Activated naive CD4-positive, alpha-beta T cell treated with anti-CD3 and anti-CD28 coated beads for 36 hours (primary cell): Measurements from ENCODE around the gene ALKBH6. TPM values are rescaled to one million over a fixed set of nuclear protein-coding genes. Genes with fewer than 3 reads are reported as not detected.

ENCODE experiments used
- CTCF ChIA-PET: fragments of 350-600 bp; sonication (Branson Sonifier 250); formaldehyde crosslinking; loops from one replicate; lab custom pipeline; 2021; ENCODE audit warnings: antibody characterized with exemption; lab: Charles Lee
- DNase-seq: peaks from one replicate; pipeline ENCODE4 v3.0.0-alpha.2; 2020
- H3K27ac Mint-ChIP-seq: one replicate; pipeline ENCODE4 v1.8.0; 2021; ENCODE audit warnings: mild to moderate bottlenecking, mixed read lengths
- H3K27me3 Mint-ChIP-seq: one replicate; pipeline ENCODE4 v1.8.0; 2021; ENCODE audit warnings: low read depth, mixed read lengths
- H3K36me3 Mint-ChIP-seq: one replicate; pipeline ENCODE4 v1.8.0; 2021; ENCODE audit warnings: low read depth, mixed read lengths
- H3K4me1 Mint-ChIP-seq: one replicate; pipeline ENCODE4 v1.8.0; 2021; ENCODE audit warnings: low read depth, mixed read lengths
- H3K4me3 Mint-ChIP-seq: one replicate; pipeline ENCODE4 v1.8.0; 2021; ENCODE audit warnings: mild to moderate bottlenecking, moderate library complexity, mixed read lengths
- H3K9me3 Mint-ChIP-seq: one replicate; pipeline ENCODE4 v1.8.0; 2021; ENCODE audit warnings: mixed read lengths
- intact Hi-C: fragments of 100-400 bp; cut with micrococcal nuclease; formaldehyde crosslinking; loops from one replicate; pipeline ENCODE4 v1.15.1; 2023
- total RNA-seq, 2 experiments: library from RNA; stranded (reverse); gene quantifications; one replicate each; pipeline ENCODE4 v1.2.3, GENCODE V29; 2021

The ALKBH6 gene
- total RNA-seq, 2 experiments from 2014 or later, result 36.9 to 37.8 TPM

DNA sequence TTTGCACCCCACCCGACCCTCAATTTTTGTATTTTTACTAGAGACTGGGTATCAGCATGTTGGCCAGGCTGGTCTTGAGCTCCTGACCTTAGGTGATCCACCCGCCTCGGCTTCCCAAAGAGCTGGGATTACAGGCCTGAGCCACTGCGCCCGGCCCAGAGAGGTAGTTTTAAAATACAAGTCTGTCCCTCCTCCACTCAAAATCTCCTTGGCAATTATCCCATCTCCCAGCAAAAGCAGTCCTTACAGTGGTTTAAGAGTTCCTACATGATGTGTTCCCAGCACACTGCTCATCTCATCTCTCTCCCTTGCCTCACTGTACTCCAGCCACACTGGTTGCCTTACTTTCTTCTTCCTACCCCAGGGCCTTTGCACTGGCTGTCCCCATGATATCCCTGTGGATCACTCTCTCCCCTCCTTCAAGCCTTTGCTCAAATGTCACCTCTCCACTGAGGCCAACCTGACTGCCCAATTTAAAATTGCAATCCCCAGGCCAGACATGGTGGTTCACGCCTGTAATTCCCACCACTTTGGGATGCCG, 53.5 kb downstream of the ALKBH6 start:
- intact Hi-C loops, result no loop called here
- H3K27ac Mint-ChIP-seq, result no peak overlapping the region
- peaks cover 19% of the 10 kb centered on the region for H3K4me1 Mint-ChIP-seq
- CTCF ChIA-PET, result no interaction called here
- H3K36me3 Mint-ChIP-seq, result no peaks in the 10 kb centered on the region
- no peaks in the 10 kb centered on the region for H3K27me3 Mint-ChIP-seq
- H3K4me3 Mint-ChIP-seq, result peak overlapping the region; percentile 11
- no peak for DNase-seq
- H3K9me3 Mint-ChIP-seq, result peaks cover 4% of the 10 kb centered on the region

DNA sequence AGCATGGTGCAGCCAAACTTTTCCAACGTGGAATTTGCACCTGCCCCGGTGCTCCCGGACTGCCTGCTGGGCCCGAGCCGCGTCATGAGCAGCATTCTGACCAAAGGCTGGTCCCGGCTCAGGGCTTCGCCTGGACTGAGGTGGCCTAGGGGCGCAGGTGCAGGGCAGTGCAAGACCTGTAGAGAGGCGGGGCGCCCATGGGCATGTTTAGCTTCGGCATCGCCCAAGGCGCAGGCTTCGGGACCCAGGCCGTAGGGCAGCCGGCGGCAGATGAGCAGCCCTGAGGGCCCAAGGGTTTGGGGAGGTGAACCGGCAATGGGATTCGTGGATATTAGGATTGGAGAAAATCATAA, 54.1 kb downstream of the ALKBH6 start:
- intact Hi-C loops, result no loop called here
- CTCF ChIA-PET, result no interaction called here
- peak overlapping the region; percentile 38 for H3K4me3 Mint-ChIP-seq
- H3K27ac Mint-ChIP-seq, result no peak overlapping the region
- H3K9me3 Mint-ChIP-seq, result peaks cover 7% of the 10 kb centered on the region
- H3K27me3 Mint-ChIP-seq, result no peaks in the 10 kb centered on the region
- peaks cover 23% of the 10 kb centered on the region for H3K4me1 Mint-ChIP-seq
- no peaks in the 10 kb centered on the region for H3K36me3 Mint-ChIP-seq
- no peak for DNase-seq

Other genes starting within 250 kb of the ALKBH6 start
- gene ARHGAP33, start 238.6 kb downstream of the ALKBH6 start, total RNA-seq, result 10 to 100 TPM; 49.5 to 61.6 TPM
- not detected for gene PRODH2, start 201.4 kb downstream of the ALKBH6 start, total RNA-seq
- under 1 TPM in 1 of 2 experiments, not detected in 1; 0.05 TPM for gene NPHS1, start 161.7 kb downstream of the ALKBH6 start, total RNA-seq
- gene KIRREL2, start 157.3 kb downstream of the ALKBH6 start, total RNA-seq, result 1 to 10 TPM; 1.0 to 1.1 TPM
- gene APLP1, start 145.6 kb downstream of the ALKBH6 start, total RNA-seq, result 1 to 10 TPM in 1 of 2 experiments, under 1 TPM in 1; 0.79 to 1.2 TPM
- gene NFKBID, start 113.7 kb downstream of the ALKBH6 start, total RNA-seq, result 10 to 100 TPM; 56.2 to 56.4 TPM
- 10 to 100 TPM; 11.7 to 14.5 TPM for gene HCST, start 111.7 kb downstream of the ALKBH6 start, total RNA-seq
- not detected for gene TYROBP, start 105.9 kb downstream of the ALKBH6 start, total RNA-seq
- 1 to 10 TPM; 4.0 TPM for gene LRFN3, start 77.8 kb downstream of the ALKBH6 start, total RNA-seq
- 10 to 100 TPM; 13.1 to 13.8 TPM for gene SDHAF1, start 19.0 kb downstream of the ALKBH6 start, total RNA-seq
- gene SYNE4, start 5.4 kb downstream of the ALKBH6 start, total RNA-seq, result 1 to 10 TPM; 1.1 to 2.1 TPM
- under 1 TPM in 1 of 2 experiments, not detected in 1; 0.15 TPM for gene CLIP3, start 18.7 kb upstream of the ALKBH6 start, total RNA-seq
- 1 to 10 TPM; 1.1 to 1.2 TPM for gene THAP8, start 40.1 kb upstream of the ALKBH6 start, total RNA-seq
- 10 to 100 TPM; 23.7 to 25.6 TPM for gene WDR62, start 40.7 kb upstream of the ALKBH6 start, total RNA-seq
- not detected for gene OVOL3, start 96.9 kb upstream of the ALKBH6 start, total RNA-seq
- gene POLR2I, start 100.7 kb upstream of the ALKBH6 start, total RNA-seq, result 10 to 100 TPM; 86.8 to 87.4 TPM
- 100 to 1,000 TPM; 104 to 105 TPM for gene TBCB, start 101.3 kb upstream of the ALKBH6 start, total RNA-seq
- 100 to 1,000 TPM; 301 to 307 TPM for gene CAPNS1, start 125.9 kb upstream of the ALKBH6 start, total RNA-seq
- gene COX7A1, start 138.2 kb upstream of the ALKBH6 start, total RNA-seq, result not detected
- gene ZNF565, start 200.5 kb upstream of the ALKBH6 start, total RNA-seq, result 1 to 10 TPM; 2.0 to 2.2 TPM
- gene ZNF146, start 200.9 kb upstream of the ALKBH6 start, total RNA-seq, result 10 to 100 TPM; 78.2 to 79.2 TPM